Measurements from ENCODE around the gene VSTM4.

- TF ChIP-seq CTCF (IDR thresholded peaks at IDR 0.05; ENCODE audit: borderline replicate concordance, extremely low read depth, low read length, poor library complexity, severe bottlenecking): no peak
- TF ChIP-seq EZH2 (IDR thresholded peaks at IDR 0.05; ENCODE audit: borderline replicate concordance, low read depth, low read length, severe bottlenecking): no peak
Observed at GRCh38 chr10:49010865-49011264, 104.5 kb downstream of the VSTM4 start.

Measured in DND-41 (cell line).